ENCODE measurements around the gene KNTC1.
"Not testable (repeated sequence)": the region's sequence is repeated elsewhere in the genome, so short reads cannot be mapped to it uniquely, and the experiment has no call there.

The KNTC1 gene

DNA sequence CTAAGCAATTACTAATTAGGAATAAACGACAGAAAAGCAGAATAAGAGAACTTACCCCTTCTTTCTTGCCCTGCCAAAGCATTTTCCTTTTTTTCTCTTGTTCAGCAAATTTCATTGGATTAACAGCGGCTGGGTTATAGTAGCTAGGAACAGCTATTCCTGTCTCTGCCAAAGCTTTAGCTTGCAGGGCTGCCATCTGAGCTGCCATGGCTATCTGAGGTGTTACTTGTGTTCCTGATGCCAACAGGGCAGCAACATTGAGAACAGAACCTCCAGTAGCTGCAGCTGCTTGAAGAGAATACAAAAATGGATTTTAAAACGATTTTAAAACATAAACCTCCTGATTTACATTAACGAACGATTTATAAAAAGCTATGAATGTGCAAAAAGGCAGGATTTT, 18.9 kb upstream of the KNTC1 start:
- no peak for DNase-seq (ENCODE audit: extremely low read depth, low read depth)
- no peak overlapping the region for H3K4me3 ChIP-seq (replicated peaks; ENCODE audit: low read depth, low read length)
- TF ChIP-seq, protein P1, sequence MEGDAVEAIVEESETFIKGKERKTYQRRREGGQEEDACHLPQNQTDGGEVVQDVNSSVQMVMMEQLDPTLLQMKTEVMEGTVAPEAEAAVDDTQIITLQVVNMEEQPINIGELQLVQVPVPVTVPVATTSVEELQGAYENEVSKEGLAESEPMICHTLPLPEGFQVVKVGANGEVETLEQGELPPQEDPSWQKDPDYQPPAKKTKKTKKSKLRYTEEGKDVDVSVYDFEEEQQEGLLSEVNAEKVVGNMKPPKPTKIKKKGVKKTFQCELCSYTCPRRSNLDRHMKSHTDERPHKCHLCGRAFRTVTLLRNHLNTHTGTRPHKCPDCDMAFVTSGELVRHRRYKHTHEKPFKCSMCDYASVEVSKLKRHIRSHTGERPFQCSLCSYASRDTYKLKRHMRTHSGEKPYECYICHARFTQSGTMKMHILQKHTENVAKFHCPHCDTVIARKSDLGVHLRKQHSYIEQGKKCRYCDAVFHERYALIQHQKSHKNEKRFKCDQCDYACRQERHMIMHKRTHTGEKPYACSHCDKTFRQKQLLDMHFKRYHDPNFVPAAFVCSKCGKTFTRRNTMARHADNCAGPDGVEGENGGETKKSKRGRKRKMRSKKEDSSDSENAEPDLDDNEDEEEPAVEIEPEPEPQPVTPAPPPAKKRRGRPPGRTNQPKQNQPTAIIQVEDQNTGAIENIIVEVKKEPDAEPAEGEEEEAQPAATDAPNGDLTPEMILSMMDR (IDR thresholded peaks at IDR 0.05; ENCODE audit: low read depth, low read length, missing control alignments): no peak

DNA sequence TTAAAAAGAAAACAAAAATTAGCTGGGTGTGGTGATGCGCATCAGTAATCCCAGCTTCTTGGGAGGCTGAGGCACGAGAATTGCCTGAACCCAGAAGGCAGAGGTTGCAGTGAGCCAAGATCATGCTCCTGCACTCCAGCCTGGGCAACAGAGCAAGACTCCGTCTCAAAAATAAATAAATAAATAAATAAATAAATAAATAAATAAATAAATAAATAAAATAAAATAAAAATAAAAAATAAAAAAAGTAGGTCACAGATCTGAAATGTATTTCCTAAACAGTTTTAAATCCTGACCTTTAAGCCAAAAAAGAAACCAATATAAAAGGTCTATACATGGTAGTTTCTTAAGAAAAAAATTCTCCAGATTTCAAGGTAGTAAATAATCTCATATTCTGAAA, 14.0 kb upstream of the KNTC1 start:
- not testable (repeated sequence) for DNase-seq (ENCODE audit: extremely low read depth, low read depth); H3K4me3 ChIP-seq (replicated peaks; ENCODE audit: low read depth, low read length)

DNA sequence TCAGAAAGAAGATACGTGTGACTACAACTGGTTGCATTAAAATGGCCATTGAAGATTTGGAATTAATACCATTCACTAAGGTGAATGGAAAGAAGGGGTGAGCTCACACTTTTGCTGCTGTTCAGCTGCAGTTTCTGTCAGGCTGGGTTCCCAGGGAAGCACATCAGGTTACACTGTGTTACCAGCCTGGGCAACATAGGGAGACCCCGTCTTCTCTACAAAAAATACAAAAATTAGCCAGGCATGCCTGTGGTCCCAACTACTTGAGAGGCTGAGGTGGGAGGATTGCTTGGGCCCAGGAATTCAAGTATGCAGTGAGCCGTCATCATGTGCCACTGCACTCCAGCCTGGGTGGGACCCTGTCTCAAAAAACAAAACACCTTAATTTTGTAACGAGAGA, 13.4 kb upstream of the KNTC1 start:
- no peak for DNase-seq (ENCODE audit: extremely low read depth, low read depth)
- TF ChIP-seq, protein P1 (IDR thresholded peaks at IDR 0.05; ENCODE audit: low read depth, low read length, missing control alignments): no peak
- H3K4me3 ChIP-seq (replicated peaks; ENCODE audit: low read depth, low read length): no peak overlapping the region

DNA sequence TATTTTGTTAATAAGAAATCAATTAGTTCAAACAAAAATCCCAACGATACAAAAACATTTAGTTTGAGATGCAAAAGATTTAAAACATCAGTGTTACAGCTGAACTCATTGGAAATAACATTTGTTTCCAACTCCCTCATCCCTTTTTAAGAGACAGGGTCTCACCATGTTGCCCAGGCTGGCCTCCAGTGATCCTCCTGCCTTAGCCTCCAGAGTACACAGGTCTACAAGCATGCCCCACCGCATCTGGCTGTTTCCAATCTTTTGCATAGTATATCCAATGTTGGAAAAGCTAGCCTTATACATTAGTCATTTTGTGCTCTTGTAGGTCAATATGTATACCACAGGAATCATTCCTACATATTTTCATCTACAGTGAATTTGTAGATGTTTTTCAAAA, 11.8 kb upstream of the KNTC1 start:
- TF ChIP-seq, protein P1 (IDR thresholded peaks at IDR 0.05; ENCODE audit: low read depth, low read length, missing control alignments): no peak
- no peak for DNase-seq (ENCODE audit: extremely low read depth, low read depth)
- H3K4me3 ChIP-seq (replicated peaks; ENCODE audit: low read depth, low read length): no peak overlapping the region

DNA sequence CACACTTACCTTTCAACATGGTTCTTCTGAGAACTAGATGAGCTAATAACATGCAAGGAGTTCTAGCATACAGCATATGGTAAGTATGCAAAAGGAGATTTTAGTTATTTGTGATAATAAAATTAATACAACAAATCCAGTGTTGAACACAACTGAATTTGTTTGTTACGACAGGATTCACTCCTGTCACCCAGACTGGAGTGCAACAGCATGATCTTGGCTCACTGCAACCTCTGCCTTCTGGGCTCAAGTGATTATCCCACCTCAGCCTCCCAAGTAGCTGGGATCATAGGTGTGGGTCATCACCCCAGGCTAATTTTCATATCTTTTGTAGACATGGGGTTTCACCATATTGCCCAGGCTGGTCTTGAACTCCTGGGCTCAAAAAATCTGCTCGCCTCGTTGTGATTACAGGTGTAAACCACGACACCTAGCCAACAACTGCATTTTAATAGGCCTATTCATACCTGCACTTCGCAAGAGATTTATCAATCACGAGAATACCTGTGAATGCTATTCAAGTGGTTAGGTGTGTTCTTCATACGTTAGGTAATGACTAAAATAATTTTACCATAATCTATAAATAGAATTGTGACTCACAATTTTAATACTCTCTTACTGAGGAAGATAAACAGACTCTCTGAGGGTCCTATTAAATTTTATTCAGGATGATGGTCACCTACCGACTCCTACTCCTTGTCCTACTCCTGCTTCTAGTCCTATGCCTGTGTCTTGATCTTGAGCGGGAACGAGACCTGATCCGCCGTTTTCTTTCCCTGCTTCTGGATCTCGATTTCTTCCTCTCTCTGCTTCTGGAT, 10.3 kb upstream of the KNTC1 start:
- TF ChIP-seq, protein P1 (IDR thresholded peaks at IDR 0.05; ENCODE audit: low read depth, low read length, missing control alignments): no peak
- no peak overlapping the region for H3K4me3 ChIP-seq (replicated peaks; ENCODE audit: low read depth, low read length)
- no peak for DNase-seq (ENCODE audit: extremely low read depth, low read depth)

DNA sequence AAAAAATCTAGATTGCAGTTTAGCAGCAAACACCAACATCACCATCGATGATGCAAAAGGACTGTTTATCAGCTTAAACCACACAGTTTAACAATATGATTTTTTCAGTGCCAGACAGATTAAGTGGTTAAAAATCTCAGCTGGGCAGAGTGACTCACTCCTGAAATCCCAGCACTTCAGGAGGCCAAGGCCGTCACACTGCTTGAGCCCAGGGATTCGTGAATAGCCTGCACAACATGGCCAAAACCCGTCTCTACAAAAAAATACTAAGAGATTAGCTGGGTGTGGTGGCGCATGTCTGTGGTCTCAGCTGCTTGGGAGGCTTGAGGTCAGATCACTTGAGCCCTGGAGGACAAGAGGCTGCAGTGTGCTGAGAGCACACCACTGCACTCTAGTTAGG, 9.2 kb upstream of the KNTC1 start:
- no peak for DNase-seq (ENCODE audit: extremely low read depth, low read depth)
- TF ChIP-seq, protein P1 (IDR thresholded peaks at IDR 0.05; ENCODE audit: low read depth, low read length, missing control alignments): no peak

DNA sequence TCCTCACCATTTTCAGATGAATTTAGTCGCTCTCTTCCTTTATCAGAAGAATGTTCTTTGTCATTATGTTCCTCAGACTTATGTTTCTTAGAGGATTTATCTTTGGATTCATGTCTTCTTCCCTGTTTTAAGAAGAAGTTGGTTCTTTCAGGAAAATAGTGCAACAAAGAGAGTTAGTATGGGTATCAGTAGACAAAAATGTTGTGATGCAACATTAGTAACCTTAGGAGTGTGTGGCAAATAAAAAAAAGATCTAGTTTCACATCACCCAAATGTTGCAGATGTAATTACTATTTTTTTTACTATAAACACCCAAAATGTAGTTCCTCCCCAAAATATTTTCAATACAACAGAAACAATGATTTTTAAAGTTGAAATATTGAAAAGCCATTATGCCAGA, 8.1 kb upstream of the KNTC1 start:
- TF ChIP-seq, protein P1 (IDR thresholded peaks at IDR 0.05; ENCODE audit: low read depth, low read length, missing control alignments): no peak
- no peak for DNase-seq (ENCODE audit: extremely low read depth, low read depth)
- H3K4me3 ChIP-seq (replicated peaks; ENCODE audit: low read depth, low read length): no peak overlapping the region

More for the DNA sequence above, 9.2 kb upstream of the KNTC1 start:
- no peak overlapping the region for H3K4me3 ChIP-seq (replicated peaks; ENCODE audit: low read depth, low read length)

All from HFF-Myc (cell line).